Dermis microvascular lymphatic vessel endothelial cell (primary cell): Measurements from ENCODE around the gene ATRN. TPM values are rescaled to one million over a fixed set of nuclear protein-coding genes. Genes with fewer than 3 reads are reported as not detected.
"Not testable (repeated sequence)": the region's sequence is repeated elsewhere in the genome, so short reads cannot be mapped to it uniquely, and the experiment has no call there.

Source experiments
- DNase-seq, 2 donors: peaks; one replicate each; pipeline versions ENCODE4 v3.0.0 to v3.0.0-alpha.2; 2010; ENCODE audit warnings: low read depth in 2 of 2
- total RNA-seq: library from RNA; depleted of rRNA; stranded (reverse); fragments of >200 nt; gene quantifications from 2 replicates; pipeline ENCODE4 v1.2.1, GENCODE V29; 2014

The ATRN gene
- total RNA-seq: 25.0 and 50.4 TPM in 2 replicates

GRCh38 chr20:3470627-3471396, at the start of gene ATRN:
TSS of gene ATRN (plus strand) at chr20:3471018. CDS start at chr20:3471108, 90 bp downstream.
- DNase-seq: peak; percentile 72 to 93

GRCh38 chr20:3421985-3422384, 48.8 kb upstream of the ATRN start:
- DNase-seq: no peak

GRCh38 chr20:3423126-3423525, 47.7 kb upstream of the ATRN start:
- no peak for DNase-seq

- DNase-seq: not testable (repeated sequence)
Observed at GRCh38 chr20:3426766-3427165, 44.1 kb upstream of the ATRN start.

- no peak for DNase-seq
Observed at GRCh38 chr20:3430376-3431069, 40.3 kb upstream of the ATRN start.

- DNase-seq: no peak
Observed at GRCh38 chr20:3431109-3431508, 39.7 kb upstream of the ATRN start.

- no peak for DNase-seq
Observed at GRCh38 chr20:3432844-3433243, 38.0 kb upstream of the ATRN start.

GRCh38 chr20:3433744-3434143, 37.1 kb upstream of the ATRN start:
- DNase-seq: no peak

- no peak for DNase-seq
Observed at GRCh38 chr20:3434232-3434631, 36.6 kb upstream of the ATRN start.

GRCh38 chr20:3436864-3437574, 33.8 kb upstream of the ATRN start:
- no peak for DNase-seq

GRCh38 chr20:3446779-3447178, 24.0 kb upstream of the ATRN start:
- DNase-seq: no peak

GRCh38 chr20:3447321-3447720, 23.5 kb upstream of the ATRN start:
- DNase-seq: no peak

GRCh38 chr20:3449319-3449718, 21.5 kb upstream of the ATRN start:
- DNase-seq: no peak

- DNase-seq: no peak
Observed at GRCh38 chr20:3452136-3452535, 18.7 kb upstream of the ATRN start.

GRCh38 chr20:3452690-3453089, 18.1 kb upstream of the ATRN start:
- DNase-seq: no peak

GRCh38 chr20:3454831-3455230, 16.0 kb upstream of the ATRN start:
- no peak for DNase-seq

- DNase-seq: no peak
Observed at GRCh38 chr20:3456648-3457047, 14.2 kb upstream of the ATRN start.

- DNase-seq: no peak
Observed at GRCh38 chr20:3459881-3460307, 10.9 kb upstream of the ATRN start.

- DNase-seq: peak in 1 of 2 donors; percentile 23
Observed at GRCh38 chr20:3461211-3461771, 9.5 kb upstream of the ATRN start.

- no peak for DNase-seq
Observed at GRCh38 chr20:3461911-3462677, 8.7 kb upstream of the ATRN start.

GRCh38 chr20:3464166-3464565, 6.7 kb upstream of the ATRN start:
- DNase-seq: no peak
